Pulmonary artery endothelial cell (primary cell): ENCODE results near the gene SSX4. TPM values are rescaled to one million over a fixed set of nuclear protein-coding genes. Genes with fewer than 3 reads are reported as not detected.
"Not testable (repeated sequence)": the region's sequence is repeated elsewhere in the genome, so short reads cannot be mapped to it uniquely, and the experiment has no call there.

Source experiments
- DNase-seq: peaks from one replicate; pipeline ENCODE4 v3.0.0-alpha.2; 2011; ENCODE audit warnings: low read depth, low spot score
- total RNA-seq: library from RNA; depleted of rRNA; stranded (reverse); fragments of >200 nt; gene quantifications from 2 replicates; pipeline ENCODE4 v1.2.3, GENCODE V29; 2014

The SSX4 gene
- not detected in 2 replicates for total RNA-seq

GRCh38 chrX:48383239-48383638 is at the start of gene SSX4:
Gene SSX4, plus strand, starts transcription at chrX:48383539. Its CDS starts 515 bp downstream, at chrX:48384054.
- DNase-seq, result not testable (repeated sequence)

GRCh38 chrX:48346059-48346458 is 37.3 kb upstream of the SSX4 start:
- not testable (repeated sequence) for DNase-seq

- not testable (repeated sequence) for DNase-seq
Observed at GRCh38 chrX:48356315-48357094, 26.8 kb upstream of the SSX4 start, which contains the start of gene SSX3. Gene SSX3, minus strand, starts transcription at chrX:48356703. Its CDS starts 1,454 bp downstream, at chrX:48355249.

- DNase-seq, result no peak
Observed at GRCh38 chrX:48357681-48358080, 25.7 kb upstream of the SSX4 start.

- DNase-seq, result not testable (repeated sequence)
Observed at GRCh38 chrX:48359281-48359680, 24.1 kb upstream of the SSX4 start.

- DNase-seq, result not testable (repeated sequence)
Observed at GRCh38 chrX:48367717-48368408, 15.5 kb upstream of the SSX4 start.

DNA sequence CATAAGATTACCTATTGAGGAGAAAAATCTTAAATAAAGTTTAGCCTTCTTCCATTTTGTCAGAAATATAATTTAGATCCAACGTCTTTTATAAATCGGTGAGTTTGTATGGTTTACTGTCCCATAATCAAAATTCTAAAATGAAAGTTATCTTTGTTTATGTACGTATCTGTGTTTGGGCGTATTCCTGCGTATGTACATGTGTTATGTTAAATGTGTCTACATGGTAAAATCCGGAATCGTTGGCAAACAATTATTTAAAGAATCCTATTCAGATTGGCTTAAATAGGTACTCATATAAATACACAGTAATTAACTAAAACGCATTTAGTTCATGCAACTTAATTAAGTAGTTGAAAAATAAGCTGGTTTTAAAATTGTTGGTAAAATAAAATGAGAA is 12.9 kb upstream of the SSX4 start:
- not testable (repeated sequence) for DNase-seq

DNA sequence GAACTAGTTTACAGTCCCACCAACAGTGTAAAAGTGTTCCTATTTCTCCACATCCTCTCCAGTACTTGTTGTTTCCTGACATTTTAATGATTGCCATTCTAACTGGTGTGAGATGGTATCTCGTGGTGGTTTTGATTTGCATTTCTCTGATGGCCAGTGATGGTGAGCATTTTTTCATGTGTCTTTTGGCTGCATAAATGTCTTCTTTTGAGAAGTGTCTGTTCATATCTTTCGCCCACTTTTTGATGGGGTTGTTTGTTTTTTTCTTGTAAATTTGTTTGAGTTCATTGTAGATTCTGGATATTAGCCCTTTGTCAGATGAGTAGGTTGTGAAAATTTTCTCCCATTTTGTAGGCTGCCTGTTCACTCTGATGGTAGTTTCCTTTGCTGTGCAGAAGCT is 13.6 kb downstream of the SSX4 start:
- not testable (repeated sequence) for DNase-seq

DNA sequence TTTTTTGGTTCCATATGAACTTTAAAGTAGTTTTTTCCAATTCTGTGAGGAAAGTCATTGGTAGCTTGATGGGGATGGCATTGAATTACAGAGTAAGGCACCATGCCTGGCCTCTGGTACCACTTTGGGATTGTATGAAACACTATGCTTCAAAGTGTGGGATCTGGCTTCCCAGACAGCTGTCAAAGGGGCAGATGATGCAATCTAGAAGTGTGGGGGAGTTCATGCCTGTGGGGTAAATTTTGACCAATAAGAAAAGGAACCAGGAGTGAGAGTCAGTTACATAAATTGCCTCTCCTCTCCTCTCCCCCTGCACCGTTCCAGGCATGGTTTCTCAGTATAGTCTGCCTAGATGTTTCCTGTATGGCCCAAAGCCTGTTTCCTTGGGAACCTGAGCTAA is 14.5 kb downstream of the SSX4 start:
- not testable (repeated sequence) for DNase-seq

GRCh38 chrX:48411860-48412259 is 28.5 kb downstream of the SSX4 start, which contains the start of gene SSX4B:
Gene SSX4B, minus strand, starts transcription at chrX:48411960. Its CDS starts 588 bp downstream, at chrX:48411372.
- DNase-seq, result not testable (repeated sequence)

- DNase-seq, result not testable (repeated sequence)
Observed at GRCh38 chrX:48427027-48427716, 43.8 kb downstream of the SSX4 start.

DNA sequence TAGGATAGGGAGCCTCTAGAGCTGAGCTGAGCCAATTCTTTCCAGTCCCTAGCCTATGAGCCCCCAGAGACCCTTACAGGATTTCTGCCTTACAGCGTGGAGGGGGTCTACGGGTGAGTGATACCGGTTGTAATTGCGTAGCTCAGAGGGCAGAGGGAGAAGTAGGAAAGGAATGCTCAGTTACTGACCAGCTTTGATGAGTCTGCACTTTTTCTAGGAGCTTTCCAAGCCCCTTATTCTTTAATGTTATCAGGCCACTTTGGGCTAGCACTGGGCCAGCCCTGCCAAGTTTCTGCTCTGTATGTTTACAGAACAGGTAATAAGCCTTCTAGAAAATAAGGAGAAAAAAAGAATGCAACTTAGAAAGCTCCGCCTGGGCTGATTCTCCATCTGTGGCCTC is 46.3 kb downstream of the SSX4 start:
- not testable (repeated sequence) for DNase-seq

GRCh38 chrX:48430166-48430565 is 46.8 kb downstream of the SSX4 start:
- not testable (repeated sequence) for DNase-seq

- DNase-seq, result not testable (repeated sequence)
Observed at GRCh38 chrX:48433713-48434112, 50.4 kb downstream of the SSX4 start.

Other genes with a start within 250 kb of the SSX4 start
- gene SSX5, start 186.7 kb upstream of the SSX4 start, total RNA-seq, result not detected in 2 replicates
- gene SSX1, start 128.1 kb upstream of the SSX4 start, total RNA-seq, result not detected in 2 replicates
- not detected in 2 replicates for gene SSX3, start 26.8 kb upstream of the SSX4 start, total RNA-seq
- gene SSX4B, start 28.4 kb downstream of the SSX4 start, total RNA-seq, result not detected in 2 replicates
- gene SLC38A5, start 86.7 kb downstream of the SSX4 start, total RNA-seq, result 54.8 and 88.9 TPM in 2 replicates
- 60.7 and 65.4 TPM in 2 replicates for gene FTSJ1, start 92.7 kb downstream of the SSX4 start, total RNA-seq
- 5.5 and 10.8 TPM in 2 replicates for gene PORCN, start 125.5 kb downstream of the SSX4 start, total RNA-seq
- 137 and 142 TPM in 2 replicates for gene EBP, start 138.3 kb downstream of the SSX4 start, total RNA-seq
- gene TBC1D25, start 156.2 kb downstream of the SSX4 start, total RNA-seq, result 6.5 and 6.9 TPM in 2 replicates
- 130 and 634 TPM in 2 replicates for gene RBM3, start 190.9 kb downstream of the SSX4 start, total RNA-seq
- 137 and 223 TPM in 2 replicates for gene WDR13, start 214.0 kb downstream of the SSX4 start, total RNA-seq